ENCODE results near the gene GPR68.
"Not testable (repeated sequence)": the region's sequence is repeated elsewhere in the genome, so short reads cannot be mapped to it uniquely, and the experiment has no call there.

Gene GPR68

GRCh38 chr14:91272341-91273272, 28.1 kb upstream of the GPR68 start:
- DNase-seq (ENCODE audit: low read depth in 2 of 2) = no peak

- DNase-seq (ENCODE audit: low read depth in 2 of 2) = no peak
Measured at GRCh38 chr14:91271639-91272038, 27.1 kb upstream of the GPR68 start.

- no peak for DNase-seq (ENCODE audit: low read depth in 2 of 2)
Measured at GRCh38 chr14:91270619-91271018, 26.1 kb upstream of the GPR68 start.

- no peak for DNase-seq (ENCODE audit: low read depth in 2 of 2)
Measured at GRCh38 chr14:91270188-91270587, 25.7 kb upstream of the GPR68 start.

- DNase-seq (ENCODE audit: low read depth in 2 of 2) = no peak
Measured at GRCh38 chr14:91269076-91269991, 24.8 kb upstream of the GPR68 start.

- DNase-seq (ENCODE audit: low read depth in 2 of 2) = no peak
Measured at GRCh38 chr14:91267965-91268437, 23.5 kb upstream of the GPR68 start.

- not testable (repeated sequence) for DNase-seq (ENCODE audit: low read depth in 2 of 2)
Measured at GRCh38 chr14:91266276-91266675, 21.8 kb upstream of the GPR68 start.

- DNase-seq (ENCODE audit: low read depth in 2 of 2) = no peak
Measured at GRCh38 chr14:91265404-91265803, 20.9 kb upstream of the GPR68 start.

- DNase-seq (ENCODE audit: low read depth in 2 of 2) = peak in 1 of 2 donors; percentile 25
Measured at GRCh38 chr14:91264151-91265150, 19.9 kb upstream of the GPR68 start.

GRCh38 chr14:91263329-91263728, 18.8 kb upstream of the GPR68 start:
- DNase-seq (ENCODE audit: low read depth in 2 of 2) = no peak

GRCh38 chr14:91261986-91262549, 17.6 kb upstream of the GPR68 start:
- no peak for DNase-seq (ENCODE audit: low read depth in 2 of 2)

- no peak for DNase-seq (ENCODE audit: low read depth in 2 of 2)
Measured at GRCh38 chr14:91261115-91261514, 16.6 kb upstream of the GPR68 start.

GRCh38 chr14:91258876-91259275, 14.4 kb upstream of the GPR68 start:
- DNase-seq (ENCODE audit: low read depth in 2 of 2) = no peak

GRCh38 chr14:91258011-91258618, 13.6 kb upstream of the GPR68 start:
- DNase-seq (ENCODE audit: low read depth in 2 of 2) = no peak

- DNase-seq (ENCODE audit: low read depth in 2 of 2) = no peak
Measured at GRCh38 chr14:91257328-91258010, 13.0 kb upstream of the GPR68 start.

GRCh38 chr14:91256661-91257060, 12.2 kb upstream of the GPR68 start:
- no peak for DNase-seq (ENCODE audit: low read depth in 2 of 2)

- no peak for DNase-seq (ENCODE audit: low read depth in 2 of 2)
Measured at GRCh38 chr14:91255026-91255695, 10.7 kb upstream of the GPR68 start.

- DNase-seq (ENCODE audit: low read depth in 2 of 2) = no peak
Measured at GRCh38 chr14:91254461-91254860, 10.0 kb upstream of the GPR68 start.

GRCh38 chr14:91253795-91254323, 9.4 kb upstream of the GPR68 start:
- no peak for DNase-seq (ENCODE audit: low read depth in 2 of 2)

All from stimulated activated CD4-positive, alpha-beta T cell treated with anti-CD3 and anti-CD28 coated beads, Interleukin-1b, Interleukin-23, amount 100 ng/mL, for 4 hours (primary cell).